Esophagus muscularis mucosa (tissue), 4 donors: Measurements from ENCODE around the gene TIRAP.

Experiments
- EP300 ChIP-seq: sonication (generic); formaldehyde crosslinking; IDR thresholded peaks from one replicate; pipeline ENCODE4 v1.6.1; 2017; ENCODE audit warnings: antibody characterized with exemption
- POLR2A ChIP-seq: fragments of 450-650 bp; IDR thresholded peaks from one replicate; pipeline ENCODE4 v1.6.1; 2017; ENCODE audit warnings: antibody characterized with exemption, moderate library complexity, mild to moderate bottlenecking, low read depth
- POLR2AphosphoS5 ChIP-seq, 2 donors: sonication (generic); formaldehyde crosslinking; IDR thresholded peaks; one replicate each; pipeline ENCODE4 v1.6.1; 2017; ENCODE audit warnings: antibody characterized with exemption in 2 of 2
- TF ChIP-seq, protein P1 (sequence below), 3 experiments: fragments of 200-600 bp in 2 of 3; fragments of 450-650 bp in 1 of 3; sonication (generic) in 2 of 3; IDR thresholded peaks; one replicate each; pipeline ENCODE4 v1.5.1; 2017 to 2019; ENCODE audit warnings: antibody characterized with exemption in 3 of 3, mild to moderate bottlenecking in 2 of 3, moderate library complexity in 1 of 3

DNA sequence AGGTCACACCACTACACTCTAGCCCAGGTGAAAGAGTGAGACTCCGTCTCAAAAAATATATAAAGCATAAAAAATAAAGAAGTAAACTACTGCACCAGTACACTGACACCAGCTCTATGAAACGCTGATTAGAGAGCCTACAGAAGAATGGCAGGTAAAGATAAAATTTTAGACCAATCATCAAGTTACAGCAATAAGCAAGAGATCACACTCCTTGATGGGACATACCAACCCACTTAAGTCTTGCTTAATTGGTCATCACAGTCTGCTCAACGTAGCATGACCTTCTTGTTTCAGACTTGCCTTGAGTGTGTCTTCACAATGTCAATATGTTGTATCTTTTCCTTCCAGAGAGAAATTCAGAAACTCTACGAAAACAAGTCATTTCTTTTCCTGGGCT, 26.7 kb upstream of the TIRAP start:
- TF ChIP-seq POLR2AphosphoS5 (IDR thresholded peaks at IDR 0.05) (no peak), EP300 (no peak), POLR2A (no peak)
- TF ChIP-seq, protein P1, sequence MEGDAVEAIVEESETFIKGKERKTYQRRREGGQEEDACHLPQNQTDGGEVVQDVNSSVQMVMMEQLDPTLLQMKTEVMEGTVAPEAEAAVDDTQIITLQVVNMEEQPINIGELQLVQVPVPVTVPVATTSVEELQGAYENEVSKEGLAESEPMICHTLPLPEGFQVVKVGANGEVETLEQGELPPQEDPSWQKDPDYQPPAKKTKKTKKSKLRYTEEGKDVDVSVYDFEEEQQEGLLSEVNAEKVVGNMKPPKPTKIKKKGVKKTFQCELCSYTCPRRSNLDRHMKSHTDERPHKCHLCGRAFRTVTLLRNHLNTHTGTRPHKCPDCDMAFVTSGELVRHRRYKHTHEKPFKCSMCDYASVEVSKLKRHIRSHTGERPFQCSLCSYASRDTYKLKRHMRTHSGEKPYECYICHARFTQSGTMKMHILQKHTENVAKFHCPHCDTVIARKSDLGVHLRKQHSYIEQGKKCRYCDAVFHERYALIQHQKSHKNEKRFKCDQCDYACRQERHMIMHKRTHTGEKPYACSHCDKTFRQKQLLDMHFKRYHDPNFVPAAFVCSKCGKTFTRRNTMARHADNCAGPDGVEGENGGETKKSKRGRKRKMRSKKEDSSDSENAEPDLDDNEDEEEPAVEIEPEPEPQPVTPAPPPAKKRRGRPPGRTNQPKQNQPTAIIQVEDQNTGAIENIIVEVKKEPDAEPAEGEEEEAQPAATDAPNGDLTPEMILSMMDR (IDR thresholded peaks at IDR 0.05): no peak
